CD14-positive monocyte (primary cell): ENCODE data around the gene OTOG. TPM values are rescaled to one million over a fixed set of nuclear protein-coding genes. Genes with fewer than 3 reads are reported as not detected.

Source experiments
- DNase-seq, 3 donors: peaks; one replicate each; pipeline ENCODE4 v3.0.0-alpha.2; 2011 to 2022
- H2AFZ ChIP-seq: 2 replicates; pipeline ENCODE4 v1.6.0; 2012; ENCODE audit warnings: mild to moderate bottlenecking, low read depth, low read length, inconsistent platforms; ENCODE audit not compliant: insufficient read depth, poor library complexity, severe bottlenecking
- H3K27ac ChIP-seq, 2 donors: 1 replicate in 1 of 2; 2 replicates in 1 of 2; pipeline ENCODE4 v1.5.1; 2012 to 2013; ENCODE audit warnings: low read length in 2 of 2, control low read depth in 1 of 2, inconsistent platforms in 1 of 2, low read depth in 1 of 2, mild to moderate bottlenecking in 1 of 2
- H3K27me3 ChIP-seq, 2 donors: one replicate each; pipeline versions ENCODE4 v1.6.0 to v1.6.1; 2011 to 2013; ENCODE audit warnings: low read length in 2 of 2; ENCODE audit not compliant: control insufficient read depth in 2 of 2, insufficient read depth in 2 of 2
- H3K36me3 ChIP-seq, 2 donors: replicated peaks in 1 of 2; 1 replicate in 1 of 2; 2 replicates in 1 of 2; pipeline versions ENCODE4 v1.5.1 to v1.6.1; 2012 to 2013; ENCODE audit warnings: low read length in 2 of 2, control low read depth in 1 of 2, inconsistent platforms in 1 of 2, mild to moderate bottlenecking in 1 of 2; ENCODE audit not compliant: insufficient read depth in 2 of 2, control insufficient read depth in 1 of 2
- H3K4me1 ChIP-seq, 2 donors: 1 replicate in 1 of 2; 2 replicates in 1 of 2; pipeline versions ENCODE4 v1.5.1 to v1.6.1; 2012 to 2013; ENCODE audit warnings: low read length in 2 of 2, control low read depth in 1 of 2, inconsistent platforms in 1 of 2, mild to moderate bottlenecking in 1 of 2, moderate library complexity in 1 of 2; ENCODE audit not compliant: insufficient read depth in 2 of 2, control insufficient read depth in 1 of 2
- H3K4me2 ChIP-seq: replicated peaks from 2 replicates; pipeline ENCODE3; 2012; ENCODE audit warnings: low read length, moderate library complexity, mild to moderate bottlenecking; ENCODE audit not compliant: poor library complexity, severe bottlenecking; ENCODE audit errors: extremely low read depth
- H3K4me3 ChIP-seq, 3 experiments: fragments of 200-600 bp in 1 of 3; sonication (generic) in 1 of 3; replicated peaks in 1 of 3; 1 replicate in 2 of 3; 2 replicates in 1 of 3; pipeline ENCODE4 v1.5.1; 2011 to 2013; ENCODE audit warnings: low read length in 3 of 3, mild to moderate bottlenecking in 3 of 3, control low read depth in 2 of 3, low read depth in 2 of 3, inconsistent platforms in 1 of 3, moderate library complexity in 1 of 3
- H3K79me2 ChIP-seq: 2 replicates; pipeline ENCODE4 v1.6.0; 2012; ENCODE audit warnings: mild to moderate bottlenecking, control low read depth, inconsistent platforms, low read length, moderate library complexity; ENCODE audit not compliant: insufficient read depth
- H3K9ac ChIP-seq: 2 replicates; pipeline ENCODE4 v1.6.0; 2017; ENCODE audit warnings: low read length, mild to moderate bottlenecking; ENCODE audit not compliant: insufficient read depth, poor library complexity, severe bottlenecking
- H3K9me3 ChIP-seq, 2 donors: replicated peaks in 1 of 2; 1 replicate in 1 of 2; 2 replicates in 1 of 2; pipeline versions ENCODE4 v1.5.1 to v1.6.1; 2012 to 2013; ENCODE audit warnings: low read length in 2 of 2, control low read depth in 1 of 2; ENCODE audit not compliant: control insufficient read depth in 1 of 2, insufficient read depth in 1 of 2
- H4K20me1 ChIP-seq: 2 replicates; pipeline ENCODE4 v1.6.0; 2012; ENCODE audit warnings: mild to moderate bottlenecking, low read length, control low read depth, moderate library complexity; ENCODE audit not compliant: insufficient read depth
- H3K27ac Mint-ChIP-seq, 7 donors: one replicate each; pipeline ENCODE4 v1.8.0; 2020; ENCODE audit warnings: mild to moderate bottlenecking in 7 of 7, mixed read lengths in 7 of 7, moderate library complexity in 6 of 7, inconsistent platforms in 2 of 7
- H3K27me3 Mint-ChIP-seq, 3 donors: one replicate each; pipeline ENCODE4 v1.8.0; 2021 to 2022; ENCODE audit warnings: low read depth in 3 of 3, mild to moderate bottlenecking in 3 of 3, mixed read lengths in 3 of 3, moderate library complexity in 3 of 3, inconsistent platforms in 1 of 3
- H3K36me3 Mint-ChIP-seq, 2 donors: one replicate each; pipeline ENCODE4 v1.8.0; 2020; ENCODE audit warnings: mixed read lengths in 2 of 2, inconsistent platforms in 1 of 2, mild to moderate bottlenecking in 1 of 2
- H3K4me1 Mint-ChIP-seq: one replicate; pipeline ENCODE4 v1.8.0; 2020; ENCODE audit warnings: mild to moderate bottlenecking, mixed read lengths
- H3K4me3 Mint-ChIP-seq, 2 donors: one replicate each; pipeline ENCODE4 v1.8.0; 2020; ENCODE audit warnings: mild to moderate bottlenecking in 2 of 2, mixed read lengths in 2 of 2, moderate library complexity in 1 of 2
- H3K9me3 Mint-ChIP-seq, 7 donors: one replicate each; pipeline ENCODE4 v1.8.0; 2020 to 2022; ENCODE audit warnings: mixed read lengths in 7 of 7, mild to moderate bottlenecking in 6 of 7, moderate library complexity in 6 of 7, inconsistent platforms in 2 of 7
- CTCF ChIP-seq: fragments of 200-600 bp; IDR thresholded peaks from one replicate; pipeline ENCODE4 v1.8.0; 2022; ENCODE audit warnings: antibody characterized with exemption, mild to moderate bottlenecking
- WGBS: methylation state at CpG from one replicate; pipeline ENCODE4 v1.1.5; 2013; ENCODE audit warnings: missing lambda C conversion rate; ENCODE audit not compliant: insufficient coverage; 5-methylcytosine and 5-hydroxymethylcytosine counted together
- intact Hi-C, 2 donors: fragments of 100-400 bp; cut with micrococcal nuclease; formaldehyde crosslinking; loops; one replicate each; pipeline versions ENCODE4 v1.15.0 to v1.15.1; 2023
- polyA plus RNA-seq, 3 donors: library from polyadenylated mRNA; depleted of rRNA in 1 of 3; unstranded in 2 of 3; stranded (reverse) in 1 of 3; fragments of 300-500 nt in 2 of 3; fragments of >200 nt in 1 of 3; fragmentation: Illumina TruSeq in 2 of 3; gene quantifications; 1 replicate in 2 of 3; 2 replicates in 1 of 3; pipeline ENCODE4 v1.2.3, GENCODE V29; 2012 to 2021

Gene OTOG
- polyA plus RNA-seq, 3 donors: not detected

- Histone ChIP-seq H3K27ac (no peak overlapping the region), H3K9ac (no peak overlapping the region), H4K20me1 (no peaks in the 10 kb centered on the region), H3K36me3 (no peaks in the 10 kb centered on the region), H3K9me3 (no peaks in the 10 kb centered on the region), H3K79me2 (no peaks in the 10 kb centered on the region), H3K4me3 (no peak overlapping the region), H3K4me1 (no peaks in the 10 kb centered on the region), H3K4me2 (no peak overlapping the region), H2AFZ (no peak overlapping the region), H3K27me3 (peaks cover 0 to 2% of the 10 kb centered on the region in 2 donors)
- no peak for TF ChIP-seq CTCF
- no peak for DNase-seq
- Mint-ChIP-seq H3K9me3 (peaks cover 0 to 2% (median 0%) of the 10 kb centered on the region in 7 donors), H3K4me3 (no peak overlapping the region), H3K27me3 (peaks cover 0 to 14% (median 11%) of the 10 kb centered on the region in 3 donors), H3K27ac (no peak overlapping the region), H3K36me3 (no peaks in the 10 kb centered on the region), H3K4me1 (no peaks in the 10 kb centered on the region)
- intact Hi-C loops: no loop called here
- WGBS: 93% methylated on average over 3 of the region's 5 CpGs
Observed at GRCh38 chr11:17629113-17629512, 82.1 kb downstream of the OTOG start.

GRCh38 chr11:17630936-17631335 is 83.9 kb downstream of the OTOG start:
- no CpG with 5 or more reads among the region's 2 CpGs for WGBS
- no peaks in the 10 kb centered on the region for H3K4me1 Mint-ChIP-seq
- H3K4me2 ChIP-seq: no peak overlapping the region
- H3K36me3 Mint-ChIP-seq: no peaks in the 10 kb centered on the region
- no peaks in the 10 kb centered on the region for H3K79me2 ChIP-seq
- H3K27ac Mint-ChIP-seq: no peak overlapping the region
- peaks cover 0 to 12% (median 8%) of the 10 kb centered on the region in 3 donors for H3K27me3 Mint-ChIP-seq
- H3K9me3 ChIP-seq: no peaks in the 10 kb centered on the region
- DNase-seq: no peak
- H2AFZ ChIP-seq: no peak overlapping the region
- no peak overlapping the region for H3K9ac ChIP-seq
- H3K36me3 ChIP-seq: no peaks in the 10 kb centered on the region
- no peak overlapping the region for H3K4me3 ChIP-seq
- H3K27ac ChIP-seq: no peak overlapping the region
- H3K4me1 ChIP-seq: no peaks in the 10 kb centered on the region
- H4K20me1 ChIP-seq: no peaks in the 10 kb centered on the region
- no peak for TF ChIP-seq CTCF
- H3K27me3 ChIP-seq: peaks cover 0 to 2% of the 10 kb centered on the region in 2 donors
- intact Hi-C loops: no loop called here
- no peaks in the 10 kb centered on the region for H3K9me3 Mint-ChIP-seq
- no peak overlapping the region for H3K4me3 Mint-ChIP-seq
